HepG2 (cell line): Measurements from ENCODE around the gene SEC14L6.
"Not testable (repeated sequence)": the region's sequence is repeated elsewhere in the genome, so short reads cannot be mapped to it uniquely, and the experiment has no call there.

Source experiments
- CBX5 ChIP-seq: sonication (generic); formaldehyde crosslinking; IDR thresholded peaks from 2 replicates; pipeline ENCODE4 v1.4.0; 2020; ENCODE audit warnings: missing genetic modification reagents, borderline replicate concordance
- EP300 ChIP-seq, 3 experiments: sonication (generic) in 1 of 3; formaldehyde crosslinking in 1 of 3; IDR thresholded peaks; 2 replicates each; pipeline versions ENCODE4 v1.5.1 to v1.6.1; 2011 to 2020; ENCODE audit warnings: low read depth in 2 of 3, low read length in 2 of 3, borderline replicate concordance in 1 of 3, improper control_type of control experiment in 1 of 3, mild to moderate bottlenecking in 1 of 3, missing genetic modification reagents in 1 of 3, moderate library complexity in 1 of 3
- FOXK2 ChIP-seq: fragments of 450-650 bp; IDR thresholded peaks from 2 replicates; pipeline ENCODE4 v1.6.1; 2016
- KLF13 ChIP-seq: sonication (generic); formaldehyde crosslinking; IDR thresholded peaks from 2 replicates; pipeline ENCODE4 v1.4.0; 2020; ENCODE audit warnings: mild to moderate bottlenecking, missing genetic modification reagents
- MYPOP ChIP-seq: sonication (generic); formaldehyde crosslinking; IDR thresholded peaks from 2 replicates; pipeline ENCODE4 v1.8.1; 2023; ENCODE audit warnings: mild to moderate bottlenecking, moderate library complexity, missing genetic modification reagents
- NAIF1 ChIP-seq: sonication (generic); formaldehyde crosslinking; IDR thresholded peaks from 2 replicates; pipeline ENCODE4 v1.5.0; 2020; ENCODE audit warnings: mild to moderate bottlenecking, missing genetic modification reagents, borderline replicate concordance
- POLR2A ChIP-seq, 2 experiments: IDR thresholded peaks; 2 replicates each; pipeline ENCODE4 v1.6.1; 2011; ENCODE audit warnings: low read depth in 2 of 2, low read length in 2 of 2, mild to moderate bottlenecking in 1 of 2, moderate library complexity in 1 of 2; ENCODE audit not compliant: insufficient read depth in 1 of 2
- SRF ChIP-seq: IDR thresholded peaks from 2 replicates; pipeline ENCODE4 v1.6.1; 2011; ENCODE audit warnings: mild to moderate bottlenecking, low read depth, low read length, moderate library complexity
- ZKSCAN8 ChIP-seq: IDR thresholded peaks from 2 replicates; pipeline ENCODE4 v1.6.1; 2016; ENCODE audit warnings: borderline replicate concordance, missing genetic modification reagents, missing compliant biosample characterization
- ZNF605 ChIP-seq: sonication (generic); formaldehyde crosslinking; IDR thresholded peaks from 2 replicates; pipeline ENCODE4 v1.8.0; 2022; ENCODE audit warnings: mild to moderate bottlenecking, missing genetic modification reagents
- ZNF891 ChIP-seq: sonication (generic); formaldehyde crosslinking; IDR thresholded peaks from 2 replicates; pipeline ENCODE4 v1.5.0; 2020; ENCODE audit warnings: mild to moderate bottlenecking, missing genetic modification reagents
- ZSCAN30 ChIP-seq: sonication (generic); formaldehyde crosslinking; IDR thresholded peaks from 2 replicates; pipeline ENCODE4 v1.5.0; 2020; ENCODE audit warnings: mild to moderate bottlenecking, missing genetic modification reagents

- not testable (repeated sequence) for TF ChIP-seq SRF; KLF13 (CRISPR knock-in tag); ZSCAN30; FOXK2; NAIF1 (CRISPR knock-in tag); CBX5 (CRISPR knock-in tag); ZNF891 (CRISPR knock-in tag); EP300 (IDR thresholded peaks at IDR 0.05; ENCODE audit: low read depth in 2 of 2, low read length in 2 of 2); EP300 (CRISPR knock-in tag; IDR thresholded peaks at IDR 0.05; ENCODE audit: borderline replicate concordance); ZKSCAN8 (CRISPR knock-in tag); ZNF605 (CRISPR knock-in tag); POLR2A (IDR thresholded peaks at IDR 0.05; ENCODE audit: insufficient read depth in 1 of 2, low read depth in 2 of 2, low read length in 2 of 2); MYPOP
Measured at GRCh38 chr22:30541511-30541910, 5.0 kb downstream of the SEC14L6 start.
